ENCODE results near the gene SMARCA2. TPM values are rescaled to one million over a fixed set of nuclear protein-coding genes. Genes with fewer than 3 reads are reported as not detected.
A peak's percentile ranks its signal among the peaks of the same experiment; 100 is the strongest.

The SMARCA2 gene
- total and polyA plus RNA-seq, 10 of the 15 experiments (the other 5 are each of a cell fraction or from before 2014, with no cell fraction given): 100 to 392 (median 204) TPM

DNA sequence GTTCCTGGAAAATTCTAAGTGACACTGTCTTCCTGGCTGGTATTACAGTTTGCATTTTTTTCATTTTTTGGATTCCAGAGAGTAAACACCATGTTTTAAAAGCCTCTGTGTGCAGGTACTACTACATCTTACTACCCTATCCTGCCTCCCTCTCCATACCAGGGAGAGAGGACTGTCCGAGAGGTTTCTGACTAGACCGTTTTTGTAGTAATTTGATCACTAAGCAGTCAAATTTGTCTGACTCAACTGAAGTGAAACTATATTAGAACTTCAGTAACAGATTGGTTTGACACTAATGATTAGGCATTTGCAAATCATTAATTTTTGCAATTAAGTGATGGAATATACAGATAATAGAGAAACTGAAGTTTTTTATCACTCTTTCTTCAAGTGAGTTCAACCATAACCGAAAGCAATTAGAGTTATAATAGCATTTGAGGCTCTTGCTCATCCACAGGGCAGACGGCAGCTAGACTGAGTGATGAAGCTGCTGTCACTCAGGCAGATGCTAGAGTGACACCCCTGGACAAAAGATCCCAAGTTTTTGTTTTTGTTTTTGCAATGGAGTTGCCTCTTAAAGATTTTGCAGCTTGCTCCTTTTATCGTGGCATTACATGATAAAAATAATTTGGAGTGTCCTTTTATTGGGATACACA, 44.3 kb downstream of the SMARCA2 start (continued):
- TF ChIP-seq, protein P1, sequence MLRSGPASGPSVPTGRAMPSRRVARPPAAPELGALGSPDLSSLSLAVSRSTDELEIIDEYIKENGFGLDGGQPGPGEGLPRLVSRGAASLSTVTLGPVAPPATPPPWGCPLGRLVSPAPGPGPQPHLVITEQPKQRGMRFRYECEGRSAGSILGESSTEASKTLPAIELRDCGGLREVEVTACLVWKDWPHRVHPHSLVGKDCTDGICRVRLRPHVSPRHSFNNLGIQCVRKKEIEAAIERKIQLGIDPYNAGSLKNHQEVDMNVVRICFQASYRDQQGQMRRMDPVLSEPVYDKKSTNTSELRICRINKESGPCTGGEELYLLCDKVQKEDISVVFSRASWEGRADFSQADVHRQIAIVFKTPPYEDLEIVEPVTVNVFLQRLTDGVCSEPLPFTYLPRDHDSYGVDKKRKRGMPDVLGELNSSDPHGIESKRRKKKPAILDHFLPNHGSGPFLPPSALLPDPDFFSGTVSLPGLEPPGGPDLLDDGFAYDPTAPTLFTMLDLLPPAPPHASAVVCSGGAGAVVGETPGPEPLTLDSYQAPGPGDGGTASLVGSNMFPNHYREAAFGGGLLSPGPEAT (IDR thresholded peaks at IDR 0.05; ENCODE audit: low read depth): 0 out of 2 replicates have a peak, but pooled peaks have one; percentile 26
- TF ChIP-seq SIX5 (IDR thresholded peaks at IDR 0.05; ENCODE audit: low read depth, low read length, severe bottlenecking): no peak
- peak; percentile 29 to 50; a peak in 1 of 4 replicates for TF ChIP-seq IKZF2 (IDR thresholded peaks at IDR 0.05)
- peak; percentile 50; the same call in 1 of the 2 replicates for TF ChIP-seq IKZF1 (conservative IDR thresholded peaks at IDR 0.05)
- peak in 1 of 2 experiments; percentile 11; a peak in 2 of 4 replicates for TF ChIP-seq EP300 (IDR thresholded peaks at IDR 0.05; ENCODE audit: borderline replicate concordance in 1 of 2, control insufficient read depth in 1 of 2, low read depth in 2 of 2, low read length in 2 of 2)
- 0 out of 2 replicates have a peak, but pooled peaks have one; percentile 35 for TF ChIP-seq NR2F1 (conservative IDR thresholded peaks at IDR 0.05)

DNA sequence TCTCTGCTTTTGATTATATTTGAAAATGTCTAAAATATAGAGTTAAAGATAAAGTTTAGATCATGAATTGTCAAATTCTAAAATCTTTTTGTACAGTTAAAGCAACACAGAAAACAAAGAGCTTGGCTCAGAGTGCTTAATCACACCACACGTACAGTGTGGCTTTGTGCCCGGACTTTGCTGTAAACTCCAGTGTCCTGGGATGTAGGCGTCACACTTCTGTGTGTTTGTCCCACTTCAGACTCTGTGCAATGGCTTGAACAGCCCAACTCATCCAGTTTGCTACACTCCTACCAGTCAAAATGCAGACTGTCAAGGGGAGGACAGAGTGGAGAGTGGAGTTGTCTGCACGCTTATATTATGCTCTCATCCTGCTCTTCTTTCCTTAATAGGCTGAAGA, 45.3 kb downstream of the SMARCA2 start:
- Histone ChIP-seq H3K27me3 (replicated peaks in 1 of 2; ENCODE audit: control insufficient read depth in 2 of 2, insufficient read depth in 2 of 2, low read length in 1 of 2) (no peaks in the 10 kb centered on the region), H3K9ac (ENCODE audit: control insufficient read depth, insufficient read depth, low read length) (no peak overlapping the region), H3K4me2 (ENCODE audit: control insufficient read depth, insufficient read depth) (no peak overlapping the region), H3K36me3 (ENCODE audit: control insufficient read depth in 2 of 2, insufficient read depth in 2 of 2, low read length in 1 of 2) (peaks cover 19 to 56% of the 10 kb centered on the region in 2 experiments), H3K9me3 (replicated peaks; ENCODE audit: control insufficient read depth, insufficient read depth, low read length) (no peaks in the 10 kb centered on the region), H3K4me3 (no peak overlapping the region), H4K20me1 (ENCODE audit: control insufficient read depth, insufficient read depth) (0 out of 2 replicates have a peak, but pooled peaks cover 2% of the 10 kb centered on the region), H2AFZ (ENCODE audit: control insufficient read depth, low read depth, low read length) (no peak overlapping the region), H3K79me2 (ENCODE audit: control insufficient read depth, insufficient read depth, low read length) (peaks cover 6% of the 10 kb centered on the region), H3K4me1 (ENCODE audit: control insufficient read depth, insufficient read depth, low read length) (peaks cover 2% of the 10 kb centered on the region; the same call in 1 of the 2 replicates), H3K27ac (ENCODE audit: control insufficient read depth, insufficient read depth) (no peak overlapping the region)
- no peak for ATAC-seq
- DNase-seq (ENCODE audit: low read depth, low spot score): no peak
- intact Hi-C loops (cut with micrococcal nuclease; ENCODE audit: unreplicated experiment) (no loop called here), in situ Hi-C loops (cut with MboI) (no loop called here)
- WGBS (ENCODE audit: insufficient coverage, insufficient replicate concordance, low lambda C conversion rate, missing lambda C conversion rate): 92% methylated on average over 4 of the region's 4 CpGs
- CTCF ChIA-PET: no interaction called here
- POLR2A ChIA-PET: no interaction called here
- SMC1A ChIA-PET (ENCODE audit: uncharacterized antibody, unreplicated experiment): interaction anchor here (1.5 to 1.7 kb wide), 2 partner anchors 40 to 119 kb away, joined by 4 to 5 read pairs; no protein-coding TSS in a partner anchor
- RAD21 ChIA-PET (ENCODE audit: unreplicated experiment): no interaction called here
- FAIRE-seq: peak; percentile 13
- BruUV-seq (replicated peaks): no TSS peak
- TF ChIP-seq, protein P2, sequence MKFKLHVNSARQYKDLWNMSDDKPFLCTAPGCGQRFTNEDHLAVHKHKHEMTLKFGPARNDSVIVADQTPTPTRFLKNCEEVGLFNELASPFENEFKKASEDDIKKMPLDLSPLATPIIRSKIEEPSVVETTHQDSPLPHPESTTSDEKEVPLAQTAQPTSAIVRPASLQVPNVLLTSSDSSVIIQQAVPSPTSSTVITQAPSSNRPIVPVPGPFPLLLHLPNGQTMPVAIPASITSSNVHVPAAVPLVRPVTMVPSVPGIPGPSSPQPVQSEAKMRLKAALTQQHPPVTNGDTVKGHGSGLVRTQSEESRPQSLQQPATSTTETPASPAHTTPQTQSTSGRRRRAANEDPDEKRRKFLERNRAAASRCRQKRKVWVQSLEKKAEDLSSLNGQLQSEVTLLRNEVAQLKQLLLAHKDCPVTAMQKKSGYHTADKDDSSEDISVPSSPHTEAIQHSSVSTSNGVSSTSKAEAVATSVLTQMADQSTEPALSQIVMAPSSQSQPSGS (IDR thresholded peaks at IDR 0.05; ENCODE audit: low read length): no peak
- TF ChIP-seq, protein P3, sequence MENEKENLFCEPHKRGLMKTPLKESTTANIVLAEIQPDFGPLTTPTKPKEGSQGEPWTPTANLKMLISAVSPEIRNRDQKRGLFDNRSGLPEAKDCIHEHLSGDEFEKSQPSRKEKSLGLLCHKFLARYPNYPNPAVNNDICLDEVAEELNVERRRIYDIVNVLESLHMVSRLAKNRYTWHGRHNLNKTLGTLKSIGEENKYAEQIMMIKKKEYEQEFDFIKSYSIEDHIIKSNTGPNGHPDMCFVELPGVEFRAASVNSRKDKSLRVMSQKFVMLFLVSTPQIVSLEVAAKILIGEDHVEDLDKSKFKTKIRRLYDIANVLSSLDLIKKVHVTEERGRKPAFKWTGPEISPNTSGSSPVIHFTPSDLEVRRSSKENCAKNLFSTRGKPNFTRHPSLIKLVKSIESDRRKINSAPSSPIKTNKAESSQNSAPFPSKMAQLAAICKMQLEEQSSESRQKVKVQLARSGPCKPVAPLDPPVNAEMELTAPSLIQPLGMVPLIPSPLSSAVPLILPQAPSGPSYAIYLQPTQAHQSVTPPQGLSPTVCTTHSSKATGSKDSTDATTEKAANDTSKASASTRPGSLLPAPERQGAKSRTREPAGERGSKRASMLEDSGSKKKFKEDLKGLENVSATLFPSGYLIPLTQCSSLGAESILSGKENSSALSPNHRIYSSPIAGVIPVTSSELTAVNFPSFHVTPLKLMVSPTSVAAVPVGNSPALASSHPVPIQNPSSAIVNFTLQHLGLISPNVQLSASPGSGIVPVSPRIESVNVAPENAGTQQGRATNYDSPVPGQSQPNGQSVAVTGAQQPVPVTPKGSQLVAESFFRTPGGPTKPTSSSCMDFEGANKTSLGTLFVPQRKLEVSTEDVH (IDR thresholded peaks at IDR 0.05; ENCODE audit: low read depth, partially characterized antibody): no peak
- TF ChIP-seq EZH2 (IDR thresholded peaks at IDR 0.05; ENCODE audit: borderline replicate concordance, control insufficient read depth, low read depth, low read length) (no peak), HDAC6 (IDR thresholded peaks at IDR 0.05; ENCODE audit: unreplicated experiment) (no peak), JUND (IDR thresholded peaks at IDR 0.05; ENCODE audit: low read depth, low read length) (no peak), STAT1 (conservative IDR thresholded peaks at IDR 0.05) (no peak), BHLHE40 (IDR thresholded peaks at IDR 0.05; ENCODE audit: borderline replicate concordance in 1 of 2, low read depth in 2 of 2, low read length in 1 of 2) (no peak), IKZF2 (IDR thresholded peaks at IDR 0.05) (no peak), SPI1 (IDR thresholded peaks at IDR 0.05; ENCODE audit: borderline replicate concordance, insufficient read depth, low read depth, low read length) (no peak), EED (IDR thresholded peaks at IDR 0.05; ENCODE audit: low read depth) (no peak), IKZF1 (conservative IDR thresholded peaks at IDR 0.05) (no peak)

All from GM12878 (cell line).